GM21619 (cell line): Measurements from ENCODE around the gene SLC4A2.
"Not testable (repeated sequence)": the region's sequence is repeated elsewhere in the genome, so short reads cannot be mapped to it uniquely, and the experiment has no call there.

Experiments used
- ATAC-seq: cut with Tn5 transposase; IDR thresholded peaks from one replicate; pipeline ENCODE4 v1.9.1; 2021; ENCODE audit not compliant: unreplicated experiment

SLC4A2 gene

GRCh38 chr7:151023232-151023631 is 36.2 kb upstream of the SLC4A2 start:
- ATAC-seq, result no peak

- ATAC-seq, result no peak
These were observed 34.8 kb upstream of the SLC4A2 start, which contains the start of gene ATG9B for GRCh38 chr7:151024435-151025056. Gene ATG9B (minus strand): TSS chr7:151024494. CDS start chr7:151024423, 71 bp downstream.

GRCh38 chr7:151025924-151026671 is 33.3 kb upstream of the SLC4A2 start:
- no peak for ATAC-seq

- not testable (repeated sequence) for ATAC-seq
These were observed 32.3 kb upstream of the SLC4A2 start for GRCh38 chr7:151026771-151027727.

GRCh38 chr7:151027728-151028130 is 31.7 kb upstream of the SLC4A2 start:
- ATAC-seq, result not testable (repeated sequence)

GRCh38 chr7:151028131-151028947 is 31.1 kb upstream of the SLC4A2 start, which contains the start of gene ABCB8:
Gene ABCB8 (plus strand): TSS chr7:151028450. CDS start chr7:151028516, 66 bp downstream.
- peak; percentile 94 for ATAC-seq

GRCh38 chr7:151028948-151029501 is 30.4 kb upstream of the SLC4A2 start:
- ATAC-seq, result no peak

GRCh38 chr7:151031011-151031410 is 28.4 kb upstream of the SLC4A2 start:
- no peak for ATAC-seq

GRCh38 chr7:151032936-151033863 is 26.2 kb upstream of the SLC4A2 start:
- ATAC-seq, result no peak

- no peak for ATAC-seq
These were observed 25.5 kb upstream of the SLC4A2 start for GRCh38 chr7:151033864-151034249.

GRCh38 chr7:151034312-151035025 is 24.9 kb upstream of the SLC4A2 start:
- no peak for ATAC-seq

GRCh38 chr7:151035026-151035717 is 24.2 kb upstream of the SLC4A2 start:
- ATAC-seq, result no peak

GRCh38 chr7:151035902-151036301 is 23.5 kb upstream of the SLC4A2 start:
- no peak for ATAC-seq

GRCh38 chr7:151038951-151039849 is 20.2 kb upstream of the SLC4A2 start:
- ATAC-seq, result no peak

GRCh38 chr7:151039850-151040548 is 19.4 kb upstream of the SLC4A2 start:
- no peak for ATAC-seq
